Muscle of leg (tissue), 11 donors: ENCODE results near the gene TMEM139. TPM values are rescaled to one million over a fixed set of nuclear protein-coding genes. Genes with fewer than 3 reads are reported as not detected.
"Not testable (repeated sequence)": the region's sequence is repeated elsewhere in the genome, so short reads cannot be mapped to it uniquely, and the experiment has no call there.

Experiments
- DNase-seq: peaks from one replicate; pipeline ENCODE4 v3.0.0; 2013
- H3K27ac ChIP-seq: one replicate; pipeline ENCODE4 v1.5.1; 2013; ENCODE audit warnings: mild to moderate bottlenecking, low read length, control low read depth
- H3K27me3 ChIP-seq: one replicate; pipeline ENCODE4 v1.6.1; 2013; ENCODE audit warnings: low read length; ENCODE audit not compliant: control insufficient read depth, insufficient read depth
- H3K36me3 ChIP-seq: one replicate; pipeline ENCODE4 v1.6.1; 2013; ENCODE audit warnings: low read length; ENCODE audit not compliant: control insufficient read depth, insufficient read depth
- H3K4me1 ChIP-seq: one replicate; pipeline ENCODE4 v1.6.1; 2013; ENCODE audit warnings: low read length; ENCODE audit not compliant: control insufficient read depth, insufficient read depth
- H3K4me3 ChIP-seq: one replicate; pipeline ENCODE4 v1.5.1; 2013; ENCODE audit warnings: low read length, control low read depth
- H3K9me3 ChIP-seq: replicated peaks from 2 replicates; pipeline ENCODE4 v1.6.1; 2013; ENCODE audit warnings: low read depth, low read length; ENCODE audit not compliant: control insufficient read depth
- WGBS: methylation state at CpG from one replicate; pipeline ENCODE4 v1.1.5; 2013; ENCODE audit warnings: missing lambda C conversion rate; ENCODE audit not compliant: insufficient coverage; 5-methylcytosine and 5-hydroxymethylcytosine counted together
- polyA plus RNA-seq, 8 donors: library from polyadenylated mRNA; unstranded; fragments of 120-200 nt; gene quantifications; one replicate each; pipeline versions ENCODE4 v1.2.1 to v1.2.3, GENCODE V29; 2013; ENCODE audit warnings: inconsistent platforms in 1 of 8, low replicate concordance in 1 of 8; ENCODE audit not compliant: insufficient read length in 8 of 8, insufficient read depth in 1 of 8
- total RNA-seq: library from RNA; stranded (reverse); fragments of 120-200 nt; gene quantifications from one replicate; pipeline ENCODE4 v1.2.4, GENCODE V29; 2013

The TMEM139 gene
- total and polyA plus RNA-seq, 9 donors, result 0.40 to 3.9 (median 0.95) TPM

- WGBS, result no CpG with 5 or more reads among the region's 5 CpGs
- Histone ChIP-seq H3K4me3 (no peak overlapping the region), H3K4me1 (peaks cover under 1% of the 10 kb centered on the region), H3K36me3 (no peaks in the 10 kb centered on the region), H3K27me3 (no peaks in the 10 kb centered on the region), H3K9me3 (peaks cover 2% of the 10 kb centered on the region), H3K27ac (no peak overlapping the region)
- DNase-seq, result no peak
These were observed 27.3 kb upstream of the TMEM139 start for GRCh38 chr7:143257501-143257900.

GRCh38 chr7:143258831-143259230 is 25.9 kb upstream of the TMEM139 start:
- Histone ChIP-seq H3K4me3 (no peak overlapping the region), H3K36me3 (no peaks in the 10 kb centered on the region), H3K4me1 (peaks cover 6% of the 10 kb centered on the region), H3K9me3 (no peaks in the 10 kb centered on the region), H3K27me3 (no peaks in the 10 kb centered on the region), H3K27ac (no peak overlapping the region)
- WGBS, result 60% methylated on average over 1 of the region's 2 CpGs
- DNase-seq, result no peak

GRCh38 chr7:143259765-143260164 is 25.0 kb upstream of the TMEM139 start:
- WGBS, result no CpG with 5 or more reads among the region's 2 CpGs
- Histone ChIP-seq H3K27ac (no peak overlapping the region), H3K4me1 (peaks cover 15% of the 10 kb centered on the region), H3K36me3 (peaks cover 2% of the 10 kb centered on the region), H3K4me3 (no peak overlapping the region), H3K9me3 (no peaks in the 10 kb centered on the region), H3K27me3 (no peaks in the 10 kb centered on the region)
- DNase-seq, result no peak

GRCh38 chr7:143261901-143262300 is 22.9 kb upstream of the TMEM139 start:
- Histone ChIP-seq H3K4me1 (peaks cover 19% of the 10 kb centered on the region), H3K36me3 (peaks cover 11% of the 10 kb centered on the region), H3K27me3 (no peaks in the 10 kb centered on the region), H3K27ac (no peak overlapping the region), H3K9me3 (no peaks in the 10 kb centered on the region), H3K4me3 (no peak overlapping the region)
- no CpG with 5 or more reads among the region's 1 CpG for WGBS
- DNase-seq, result no peak

DNA sequence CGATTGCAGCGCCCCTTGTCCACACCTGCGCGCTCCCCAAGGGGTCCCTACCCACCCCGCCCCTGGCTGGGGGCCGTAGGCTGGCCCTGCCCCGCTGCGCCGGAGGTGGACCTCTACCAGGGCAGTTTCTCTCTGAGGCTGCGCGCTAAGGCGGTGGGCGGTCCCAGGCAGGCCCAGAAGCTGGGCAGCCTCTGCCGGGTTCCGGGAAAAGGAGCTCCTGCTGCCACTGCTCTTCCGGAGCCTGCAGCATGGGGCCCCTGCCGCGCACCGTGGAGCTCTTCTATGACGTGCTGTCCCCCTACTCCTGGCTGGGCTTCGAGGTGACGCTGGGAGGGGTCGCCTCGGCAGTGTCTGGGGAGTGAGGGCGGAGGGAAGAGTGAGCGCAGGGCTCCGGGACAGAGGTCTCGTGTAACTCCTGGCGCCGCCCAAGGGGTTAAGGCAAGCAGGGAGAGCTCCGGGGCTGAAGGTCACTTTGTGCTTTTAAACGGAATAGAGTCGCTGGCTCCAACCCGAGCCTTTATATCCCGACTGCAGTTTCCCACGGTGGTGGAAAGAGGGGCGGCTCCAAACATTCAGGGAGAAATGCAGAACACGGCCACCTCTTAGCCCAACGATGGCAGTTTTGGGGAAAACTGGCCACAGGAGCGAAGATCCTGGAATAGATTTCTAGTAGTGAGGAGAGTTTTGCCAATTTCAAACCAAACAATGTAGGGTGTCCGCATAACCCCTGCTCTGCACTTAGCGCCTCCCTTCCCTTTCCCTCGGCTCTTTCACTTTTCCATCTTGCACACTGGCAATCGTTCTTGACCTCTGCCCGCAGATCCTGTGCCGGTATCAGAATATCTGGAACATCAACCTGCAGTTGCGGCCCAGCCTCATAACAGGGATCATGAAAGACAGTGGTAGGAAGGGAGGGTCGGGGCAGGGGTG is 21.2 kb upstream of the TMEM139 start, which contains the start of gene GSTK1:
Gene GSTK1 (plus strand): TSS at position 176 of the 930 bp plus-strand sequence. CDS start 73 bp downstream, at position 249.
- Histone ChIP-seq H3K36me3 (peaks cover 27% of the 10 kb centered on the region), H3K4me1 (peaks cover 19% of the 10 kb centered on the region), H3K4me3 (peak within 1 kb of the TSS; percentile 69), H3K27ac (peak within 1 kb of the TSS; percentile 84), H3K27me3 (no peaks in the 10 kb centered on the region), H3K9me3 (no peaks in the 10 kb centered on the region)
- WGBS, result 1% methylated on average over 35 of the region's 48 CpGs
- peak; percentile 90 for DNase-seq

DNA sequence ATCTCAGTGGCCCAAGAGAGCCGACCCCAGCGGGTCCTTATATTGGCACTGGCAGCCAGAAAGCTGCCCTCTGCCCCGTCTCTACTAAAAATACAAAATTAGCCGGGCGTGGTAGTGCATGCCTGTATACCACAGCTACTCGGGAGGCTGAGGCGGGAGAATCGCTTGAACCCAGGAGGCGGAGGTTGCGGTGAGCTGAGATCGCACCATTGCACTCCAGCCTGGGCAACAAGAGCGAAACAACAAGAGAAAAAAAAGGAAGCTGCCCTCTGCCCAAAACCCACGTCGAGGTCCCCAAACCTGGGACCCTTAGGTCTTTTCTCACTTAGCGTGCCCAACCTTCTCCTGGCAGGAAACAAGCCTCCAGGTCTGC is 20.6 kb upstream of the TMEM139 start:
- WGBS, result 80% methylated on average over 14 of the region's 15 CpGs
- not testable (repeated sequence) for H3K27me3 ChIP-seq
- H3K36me3 ChIP-seq, result peaks cover 33% of the 10 kb centered on the region

GRCh38 chr7:143265017-143265693 is 19.6 kb upstream of the TMEM139 start:
- Histone ChIP-seq H3K9me3 (no peaks in the 10 kb centered on the region), H3K36me3 (peaks cover 39% of the 10 kb centered on the region), H3K4me1 (peaks cover 19% of the 10 kb centered on the region), H3K27me3 (no peaks in the 10 kb centered on the region), H3K4me3 (no peak overlapping the region), H3K27ac (no peak overlapping the region)
- no peak for DNase-seq
- whole genome bisulfite sequencing, result 81% methylated on average over 10 of the region's 15 CpGs

More for the DNA sequence above, 20.6 kb upstream of the TMEM139 start:
- not testable (repeated sequence) for H3K9me3 ChIP-seq, DNase-seq
- Histone ChIP-seq H3K4me1 (peaks cover 19% of the 10 kb centered on the region), H3K4me3 (peak overlapping the region; percentile 69), H3K27ac (peak overlapping the region; percentile 84)

DNA sequence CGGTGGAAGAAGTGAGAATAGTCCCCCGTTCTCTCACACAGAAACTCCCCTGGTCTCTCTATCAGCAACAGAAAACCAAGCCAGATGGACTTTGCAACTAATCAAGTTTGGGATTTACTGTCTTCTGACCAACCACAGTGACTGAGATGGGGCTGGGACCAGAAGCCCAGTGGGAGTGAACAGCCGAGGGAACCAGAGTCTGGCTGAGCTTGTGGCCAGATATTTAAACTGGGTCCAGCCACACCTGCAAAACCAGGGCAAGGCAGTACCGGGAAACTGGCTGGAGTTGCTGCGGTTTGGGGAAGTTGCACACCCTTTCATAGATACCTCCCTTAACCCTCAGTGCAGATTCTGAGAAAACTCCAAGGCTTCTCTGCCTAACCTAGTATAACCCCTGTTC is 15.5 kb upstream of the TMEM139 start:
- 76% methylated on average over 3 of the region's 5 CpGs for WGBS
- Histone ChIP-seq H3K4me1 (peaks cover 9% of the 10 kb centered on the region), H3K27me3 (no peaks in the 10 kb centered on the region), H3K27ac (no peak overlapping the region), H3K4me3 (no peak overlapping the region), H3K9me3 (no peaks in the 10 kb centered on the region), H3K36me3 (peaks cover 39% of the 10 kb centered on the region)
- DNase-seq, result no peak

DNA sequence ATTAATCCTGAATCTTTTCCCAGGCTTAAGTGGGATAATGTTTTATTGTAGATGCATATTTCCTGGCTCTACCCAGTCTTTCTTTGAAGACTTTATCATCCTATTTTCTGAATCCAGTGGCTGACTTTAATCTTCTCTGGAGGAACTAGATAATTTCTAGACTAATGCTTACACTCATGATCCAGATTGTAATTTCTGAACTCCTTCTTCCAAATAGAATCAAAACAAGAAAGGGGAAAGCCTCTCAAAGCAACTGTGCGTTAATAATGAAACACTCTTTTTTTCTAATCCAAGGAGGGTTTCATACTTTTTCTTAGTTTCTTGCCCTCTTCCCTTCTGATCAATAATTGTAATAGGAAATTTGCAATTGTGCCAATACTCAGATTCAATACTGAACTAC is 13.5 kb upstream of the TMEM139 start:
- Histone ChIP-seq H3K27ac (no peak overlapping the region), H3K4me1 (no peaks in the 10 kb centered on the region), H3K27me3 (no peaks in the 10 kb centered on the region), H3K4me3 (no peak overlapping the region), H3K36me3 (peaks cover 33% of the 10 kb centered on the region), H3K9me3 (no peaks in the 10 kb centered on the region)
- no CpG with 5 or more reads among the region's 1 CpG for WGBS
- no peak for DNase-seq

DNA sequence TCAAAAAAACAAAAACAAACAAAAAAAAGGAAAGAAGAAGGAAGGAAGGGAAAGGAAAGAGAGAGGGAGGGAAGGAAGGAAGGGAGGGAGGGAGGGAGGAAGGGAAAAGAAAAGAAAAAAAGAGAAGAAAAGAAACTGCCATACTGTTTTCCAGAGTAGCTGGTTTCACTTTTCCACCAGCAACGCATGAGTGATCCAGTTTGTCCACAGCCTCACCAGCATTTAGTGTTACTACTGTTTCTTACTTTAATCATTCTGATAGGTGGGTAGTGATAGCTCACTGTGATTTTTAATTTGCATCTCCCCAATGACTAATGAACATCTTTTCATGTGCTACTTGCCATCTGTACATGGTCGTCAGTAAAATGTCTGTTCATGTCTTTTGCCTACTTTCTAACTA is 11.9 kb upstream of the TMEM139 start:
- no peaks in the 10 kb centered on the region for H3K27me3 ChIP-seq
- H3K36me3 ChIP-seq, result peaks cover 18% of the 10 kb centered on the region
- WGBS, result no CpG with 5 or more reads among the region's 2 CpGs
- H3K4me1 ChIP-seq, result no peaks in the 10 kb centered on the region
- no peak overlapping the region for H3K27ac ChIP-seq
- no peak overlapping the region for H3K4me3 ChIP-seq
- no peaks in the 10 kb centered on the region for H3K9me3 ChIP-seq
- DNase-seq, result no peak
